Activated T-cell treated with anti-CD3 and anti-CD28 coated beads, Interleukin-2, amount 50 U/mL, for 48 hours (primary cell): ENCODE data around the gene SON.
"Not testable (repeated sequence)": the region's sequence is repeated elsewhere in the genome, so short reads cannot be mapped to it uniquely, and the experiment has no call there.

Experiments
- DNase-seq, 2 experiments: peaks; one replicate each; pipeline ENCODE4 v3.0.0-alpha.2; 2020

SON gene

GRCh38 chr21:33549848-33550771 is 7.3 kb downstream of the SON start:
- DNase-seq, result no peak

- no peak for DNase-seq
These were observed 8.2 kb downstream of the SON start for GRCh38 chr21:33550772-33551660.

- no peak for DNase-seq
These were observed 8.8 kb downstream of the SON start for GRCh38 chr21:33551664-33552063.

GRCh38 chr21:33552093-33552998 is 9.5 kb downstream of the SON start:
- no peak for DNase-seq

GRCh38 chr21:33552999-33553598 is 10.3 kb downstream of the SON start:
- no peak for DNase-seq

GRCh38 chr21:33554236-33554981 is 11.6 kb downstream of the SON start:
- DNase-seq, result no peak

- no peak for DNase-seq
These were observed 12.1 kb downstream of the SON start for GRCh38 chr21:33554982-33555344.

GRCh38 chr21:33557447-33557846 is 14.6 kb downstream of the SON start:
- DNase-seq, result no peak

GRCh38 chr21:33558777-33559421 is 16.1 kb downstream of the SON start:
- no peak for DNase-seq

- DNase-seq, result no peak
These were observed 17.0 kb downstream of the SON start for GRCh38 chr21:33559813-33560212.

- no peak for DNase-seq
These were observed 18.1 kb downstream of the SON start for GRCh38 chr21:33560965-33561364.

- DNase-seq, result no peak
These were observed 18.5 kb downstream of the SON start for GRCh38 chr21:33561373-33561772.

- no peak for DNase-seq
These were observed 19.6 kb downstream of the SON start for GRCh38 chr21:33562389-33562788.

GRCh38 chr21:33566514-33566913 is 23.7 kb downstream of the SON start:
- DNase-seq, result no peak

- no peak for DNase-seq
These were observed 25.1 kb downstream of the SON start for GRCh38 chr21:33567914-33568313.

GRCh38 chr21:33568448-33568847 is 25.6 kb downstream of the SON start:
- no peak for DNase-seq

GRCh38 chr21:33569991-33570390 is 27.2 kb downstream of the SON start:
- DNase-seq, result no peak

GRCh38 chr21:33572350-33572749 is 29.5 kb downstream of the SON start:
- no peak for DNase-seq

GRCh38 chr21:33576741-33577141 is 33.9 kb downstream of the SON start:
- not testable (repeated sequence) for DNase-seq

GRCh38 chr21:33578214-33578613 is 35.4 kb downstream of the SON start:
- DNase-seq, result no peak

GRCh38 chr21:33578959-33579542 is 36.2 kb downstream of the SON start:
- DNase-seq, result no peak
